ENCODE data around the gene NANS.

The NANS gene

DNA sequence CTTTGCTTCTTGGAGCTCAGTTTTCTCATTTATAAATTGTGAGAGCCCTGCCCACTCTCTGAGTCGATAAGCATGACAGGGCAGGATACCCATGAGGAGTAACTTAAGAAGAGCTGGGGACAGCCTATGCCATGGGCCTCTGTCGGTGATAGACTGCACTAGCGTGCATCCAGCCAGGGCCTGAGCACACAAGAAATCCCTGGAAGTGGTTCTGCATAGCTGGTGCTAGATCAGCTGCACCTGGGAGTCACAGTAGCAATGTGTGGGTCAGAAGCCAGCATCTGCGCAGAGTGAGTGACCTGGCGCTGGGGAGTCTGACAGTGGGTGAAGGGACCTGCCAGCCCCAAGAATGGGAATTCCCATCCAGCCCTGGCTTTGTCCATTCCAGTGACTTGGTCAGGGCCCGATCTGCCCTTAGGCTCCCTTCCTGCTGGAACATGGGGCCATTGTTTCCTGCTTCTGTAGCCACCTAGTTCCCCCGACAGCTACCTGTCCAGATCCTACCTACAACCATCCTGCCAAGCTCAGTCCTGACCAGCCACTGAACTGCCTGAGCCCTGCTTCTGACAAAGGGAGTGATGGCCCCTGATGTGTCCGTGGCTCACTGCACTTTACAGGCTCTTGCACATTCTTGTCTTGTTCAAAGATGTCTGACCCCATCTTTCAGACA lies 35.9 kb upstream of the NANS start:
- Histone ChIP-seq H3K4me1 (ENCODE audit: control insufficient read depth, insufficient read depth, low read length) (no peaks in the 10 kb centered on the region), H3K27ac (ENCODE audit: low read depth, low read length) (no peak overlapping the region)

DNA sequence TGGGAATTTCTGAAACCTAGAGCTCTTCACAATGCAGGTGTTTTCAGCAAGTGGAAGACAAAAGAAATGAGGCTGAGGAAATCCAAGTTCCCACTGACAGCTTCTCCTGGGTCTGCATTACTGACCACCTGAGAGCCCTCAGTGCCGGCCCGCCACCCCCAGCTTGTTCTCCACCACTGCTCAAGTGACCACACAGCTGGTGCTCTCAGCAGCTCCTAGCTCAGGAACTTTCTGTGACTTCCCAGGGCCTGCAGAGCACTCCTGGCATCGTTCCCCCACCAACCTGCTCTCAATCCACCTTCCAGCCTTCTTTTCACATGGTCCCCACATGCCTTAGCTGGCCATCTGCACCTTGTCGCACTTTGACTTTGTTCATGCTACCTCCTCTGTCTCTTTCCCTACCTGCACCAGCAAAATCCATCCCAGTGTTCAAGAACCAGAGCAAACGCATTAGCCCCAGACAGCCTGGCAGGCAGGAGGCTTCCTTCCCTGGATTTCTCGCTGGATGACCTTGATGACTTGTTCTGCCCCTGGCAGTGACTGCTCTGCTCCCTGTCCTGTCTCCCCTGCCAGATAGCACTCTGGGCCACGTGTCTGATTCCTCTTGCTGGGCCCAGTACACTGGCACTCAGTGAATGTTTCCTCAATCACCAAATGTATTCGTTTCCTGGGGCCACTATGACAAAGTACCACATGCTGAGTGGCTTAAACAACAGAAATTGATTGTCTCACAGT lies 35.1 kb upstream of the NANS start:
- Histone ChIP-seq H3K27me3 (ENCODE audit: control insufficient read depth, insufficient read depth, low read length) (no peaks in the 10 kb centered on the region), H3K4me3 (ENCODE audit: low read length) (no peak overlapping the region), H3K27ac (ENCODE audit: low read depth, low read length) (no peak overlapping the region), H3K4me1 (ENCODE audit: control insufficient read depth, insufficient read depth, low read length) (no peaks in the 10 kb centered on the region), H3K36me3 (ENCODE audit: control insufficient read depth, insufficient read depth, low read length) (peaks cover 5% of the 10 kb centered on the region), H3K9ac (ENCODE audit: low read length) (no peak overlapping the region)

More for the DNA sequence above, 35.9 kb upstream of the NANS start:
- Histone ChIP-seq H3K4me3 (ENCODE audit: low read length) (no peak overlapping the region), H3K27me3 (ENCODE audit: control insufficient read depth, insufficient read depth, low read length) (no peaks in the 10 kb centered on the region), H3K9ac (ENCODE audit: low read length) (no peak overlapping the region), H3K36me3 (ENCODE audit: control insufficient read depth, insufficient read depth, low read length) (peaks cover 11% of the 10 kb centered on the region)

DNA sequence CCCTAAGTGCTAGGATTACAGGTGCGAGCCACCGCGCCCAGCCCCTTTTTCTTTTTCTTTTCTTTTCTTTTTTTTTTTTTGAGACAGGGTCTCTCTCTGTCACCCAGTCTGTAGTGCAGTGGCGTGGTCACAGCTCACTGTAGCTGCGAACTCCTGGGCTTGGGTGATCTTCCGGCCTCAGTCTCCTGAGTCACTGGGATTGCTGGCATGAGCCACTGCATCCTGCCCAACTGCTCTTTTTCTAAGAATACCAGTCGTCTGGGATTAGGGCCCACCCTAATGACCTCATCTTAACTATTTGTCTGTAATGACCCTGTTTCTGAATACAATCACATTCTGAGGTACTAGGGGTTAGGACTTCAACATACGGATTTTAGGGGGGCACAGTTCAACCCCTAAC lies 34.1 kb upstream of the NANS start:
- Histone ChIP-seq H3K4me3 (ENCODE audit: low read length) (no peak overlapping the region), H3K9ac (ENCODE audit: low read length) (no peak overlapping the region), H3K27me3 (ENCODE audit: control insufficient read depth, insufficient read depth, low read length) (no peaks in the 10 kb centered on the region), H3K27ac (ENCODE audit: low read depth, low read length) (no peak overlapping the region), H3K4me1 (ENCODE audit: control insufficient read depth, insufficient read depth, low read length) (no peaks in the 10 kb centered on the region), H3K36me3 (ENCODE audit: control insufficient read depth, insufficient read depth, low read length) (peaks cover 5% of the 10 kb centered on the region)

DNA sequence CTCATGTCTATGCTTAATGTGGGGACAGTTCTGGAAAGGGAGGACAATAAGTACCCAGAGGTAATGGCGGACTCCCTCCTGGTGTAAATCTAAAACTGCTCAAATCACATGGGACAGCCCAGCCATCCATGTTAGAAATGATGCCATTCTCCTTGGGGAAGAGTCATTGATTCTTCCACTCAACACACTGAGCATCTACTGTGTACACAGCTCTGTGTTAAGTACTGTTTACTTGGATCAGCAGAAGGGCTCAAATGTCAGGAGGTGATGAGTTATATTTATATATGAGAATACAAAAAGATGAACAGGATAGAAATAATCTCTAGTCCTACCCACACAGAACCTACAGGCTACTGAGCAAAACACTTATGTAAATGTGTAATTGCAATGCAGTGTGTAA lies 31.8 kb upstream of the NANS start:
- Histone ChIP-seq H3K27ac (ENCODE audit: low read depth, low read length) (no peak overlapping the region), H3K4me1 (ENCODE audit: control insufficient read depth, insufficient read depth, low read length) (no peaks in the 10 kb centered on the region), H3K27me3 (ENCODE audit: control insufficient read depth, insufficient read depth, low read length) (no peaks in the 10 kb centered on the region), H3K36me3 (ENCODE audit: control insufficient read depth, insufficient read depth, low read length) (no peaks in the 10 kb centered on the region), H3K9ac (ENCODE audit: low read length) (no peak overlapping the region), H3K4me3 (ENCODE audit: low read length) (no peak overlapping the region)

DNA sequence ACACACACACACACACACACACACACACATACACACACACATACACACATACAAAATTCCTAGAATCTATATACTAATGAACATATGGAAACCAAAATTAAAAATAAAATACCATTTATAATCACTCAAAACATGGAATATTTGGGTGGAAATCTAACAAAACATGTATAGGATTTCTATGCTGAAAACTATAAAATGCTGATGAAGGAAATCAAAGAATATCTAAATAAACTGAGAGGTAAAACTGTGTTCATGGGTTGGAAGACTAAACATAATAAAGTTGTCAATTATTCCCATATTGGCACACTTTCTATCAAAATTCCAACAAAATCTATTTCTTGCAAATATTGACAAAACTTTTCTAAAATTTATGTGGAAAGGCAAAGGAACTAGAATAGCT lies 25.4 kb upstream of the NANS start:
- Histone ChIP-seq H3K4me3 (ENCODE audit: low read length) (no peak overlapping the region), H3K36me3 (ENCODE audit: control insufficient read depth, insufficient read depth, low read length) (no peaks in the 10 kb centered on the region), H3K27ac (ENCODE audit: low read depth, low read length) (no peak overlapping the region), H3K27me3 (ENCODE audit: control insufficient read depth, insufficient read depth, low read length) (no peaks in the 10 kb centered on the region), H3K4me1 (ENCODE audit: control insufficient read depth, insufficient read depth, low read length) (no peaks in the 10 kb centered on the region), H3K9ac (ENCODE audit: low read length) (no peak overlapping the region)

DNA sequence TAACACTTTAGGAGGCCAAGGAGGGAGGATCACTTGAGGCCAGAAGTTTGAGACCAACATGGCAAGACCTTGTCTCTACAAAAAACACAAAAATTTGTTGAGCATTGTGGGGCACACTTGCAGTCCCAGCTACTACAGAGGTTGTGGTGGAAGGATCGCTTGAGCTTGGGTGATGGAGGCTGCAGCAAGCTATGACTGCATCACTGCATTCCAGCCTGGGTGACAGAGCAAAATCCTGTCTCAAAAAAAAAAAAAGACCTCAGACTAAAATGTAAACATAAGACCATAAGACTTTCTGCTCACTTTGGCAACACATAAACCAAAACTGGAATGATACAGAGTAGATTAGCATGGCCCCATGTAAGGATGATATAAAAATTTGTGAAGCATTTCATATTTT lies 24.6 kb upstream of the NANS start:
- Histone ChIP-seq H3K4me3 (ENCODE audit: low read length) (no peak overlapping the region), H3K9ac (ENCODE audit: low read length) (no peak overlapping the region), H3K36me3 (ENCODE audit: control insufficient read depth, insufficient read depth, low read length) (no peaks in the 10 kb centered on the region), H3K27ac (ENCODE audit: low read depth, low read length) (no peak overlapping the region), H3K4me1 (ENCODE audit: control insufficient read depth, insufficient read depth, low read length) (no peaks in the 10 kb centered on the region), H3K27me3 (ENCODE audit: control insufficient read depth, insufficient read depth, low read length) (no peaks in the 10 kb centered on the region)

DNA sequence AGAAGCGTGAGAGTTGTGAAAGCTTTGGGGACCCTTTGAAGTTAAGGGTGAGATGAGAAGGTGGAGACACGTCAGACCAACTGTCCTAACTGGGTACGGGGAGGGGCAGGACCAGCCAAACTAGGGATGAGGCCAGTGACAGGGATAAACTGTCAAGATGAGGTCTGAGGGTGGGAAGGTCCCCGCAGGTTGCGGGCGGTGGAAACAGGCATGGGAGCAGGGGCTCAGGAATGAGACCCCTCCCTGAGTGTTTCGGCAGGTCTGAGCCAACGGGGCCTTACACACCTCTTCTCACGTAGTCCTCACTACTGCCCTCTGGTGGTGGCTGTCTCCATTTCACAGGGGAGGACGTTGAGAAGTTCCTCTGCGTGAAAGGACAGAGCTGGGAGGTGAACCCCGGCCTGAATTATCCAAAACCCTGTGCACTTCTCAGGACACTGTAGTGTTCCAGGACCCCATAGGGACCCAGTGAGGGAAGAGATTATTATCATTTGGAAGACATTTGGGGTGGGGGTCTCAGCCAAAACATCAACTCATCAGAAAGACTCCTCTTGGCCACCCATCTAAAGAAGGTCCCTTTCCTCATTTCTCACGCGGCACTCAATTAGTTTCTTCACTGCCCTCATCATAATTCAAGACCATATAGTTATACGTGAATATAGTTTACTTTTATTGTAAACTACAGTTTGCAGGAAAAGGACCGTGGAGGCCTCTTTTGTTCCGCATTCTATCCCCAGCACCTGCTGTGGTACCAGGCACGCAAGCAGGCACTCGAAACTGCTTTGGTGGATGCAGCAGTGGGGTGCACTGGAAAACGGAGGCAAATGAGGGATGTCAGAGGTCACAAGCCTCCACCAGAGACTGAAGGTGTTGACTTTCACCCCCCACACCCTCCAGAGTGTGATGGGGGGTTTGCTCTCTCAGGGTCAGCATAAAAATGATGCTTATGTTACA lies 21.7 kb upstream of the NANS start:
- no peaks in the 10 kb centered on the region for H3K27me3 ChIP-seq (ENCODE audit: control insufficient read depth, insufficient read depth, low read length)
- no peak overlapping the region for H3K27ac ChIP-seq (ENCODE audit: low read depth, low read length)
- no peak overlapping the region for H3K9ac ChIP-seq (ENCODE audit: low read length)
- peak overlapping the region; percentile 40 for H3K4me3 ChIP-seq (ENCODE audit: low read length)
- H3K4me1 ChIP-seq (ENCODE audit: control insufficient read depth, insufficient read depth, low read length), result no peaks in the 10 kb centered on the region
- H3K36me3 ChIP-seq (ENCODE audit: control insufficient read depth, insufficient read depth, low read length), result no peaks in the 10 kb centered on the region

DNA sequence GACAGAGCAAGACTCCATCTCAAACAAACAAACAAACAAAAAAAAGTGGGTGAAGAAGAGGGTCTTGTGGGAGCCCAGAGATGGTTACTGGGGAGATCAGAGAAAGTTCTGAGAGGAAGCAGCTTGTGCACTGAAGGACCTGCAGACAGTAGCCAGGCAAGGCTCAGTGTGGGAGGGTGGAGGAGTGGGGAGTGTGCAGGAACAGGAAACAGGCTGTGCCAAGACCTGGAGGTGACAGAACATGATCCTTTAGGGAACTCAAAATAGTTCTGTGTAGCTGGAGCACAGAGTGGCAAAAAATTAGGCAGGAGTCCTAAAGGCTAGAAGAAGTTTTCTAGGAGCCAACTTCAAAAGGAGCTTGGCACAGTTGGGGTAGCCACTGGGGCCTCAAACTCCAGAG lies 19.2 kb upstream of the NANS start:
- no peak overlapping the region for H3K9ac ChIP-seq (ENCODE audit: low read length)
- no peaks in the 10 kb centered on the region for H3K36me3 ChIP-seq (ENCODE audit: control insufficient read depth, insufficient read depth, low read length)
- no peak overlapping the region for H3K27ac ChIP-seq (ENCODE audit: low read depth, low read length)
- no peak overlapping the region for H3K4me3 ChIP-seq (ENCODE audit: low read length)
- H3K27me3 ChIP-seq (ENCODE audit: control insufficient read depth, insufficient read depth, low read length), result no peaks in the 10 kb centered on the region
- no peaks in the 10 kb centered on the region for H3K4me1 ChIP-seq (ENCODE audit: control insufficient read depth, insufficient read depth, low read length)

DNA sequence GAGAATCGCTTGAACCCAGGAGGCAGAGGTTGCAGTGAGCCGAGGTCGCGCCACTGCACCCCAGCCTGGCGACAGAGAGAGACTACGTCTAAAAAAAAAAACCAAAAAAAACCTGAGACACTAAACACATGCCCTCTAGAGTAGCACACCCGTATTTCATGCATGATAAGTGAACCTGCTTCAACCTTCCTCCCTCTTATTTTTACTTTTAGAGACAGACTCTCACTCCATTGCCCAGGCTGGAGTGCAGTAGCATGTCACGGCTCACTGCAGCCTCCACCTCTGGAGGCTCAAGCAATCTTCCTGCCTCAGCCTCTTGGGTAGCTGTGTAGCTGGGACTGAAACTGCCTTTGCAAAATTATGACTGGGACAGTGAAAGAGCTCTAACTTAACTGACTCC lies 17.6 kb upstream of the NANS start:
- H3K4me3 ChIP-seq (ENCODE audit: low read length), result no peak overlapping the region
- H3K9ac ChIP-seq (ENCODE audit: low read length), result no peak overlapping the region
- no peaks in the 10 kb centered on the region for H3K27me3 ChIP-seq (ENCODE audit: control insufficient read depth, insufficient read depth, low read length)
- no peaks in the 10 kb centered on the region for H3K4me1 ChIP-seq (ENCODE audit: control insufficient read depth, insufficient read depth, low read length)
- H3K27ac ChIP-seq (ENCODE audit: low read depth, low read length), result no peak overlapping the region
- H3K36me3 ChIP-seq (ENCODE audit: control insufficient read depth, insufficient read depth, low read length), result no peaks in the 10 kb centered on the region

DNA sequence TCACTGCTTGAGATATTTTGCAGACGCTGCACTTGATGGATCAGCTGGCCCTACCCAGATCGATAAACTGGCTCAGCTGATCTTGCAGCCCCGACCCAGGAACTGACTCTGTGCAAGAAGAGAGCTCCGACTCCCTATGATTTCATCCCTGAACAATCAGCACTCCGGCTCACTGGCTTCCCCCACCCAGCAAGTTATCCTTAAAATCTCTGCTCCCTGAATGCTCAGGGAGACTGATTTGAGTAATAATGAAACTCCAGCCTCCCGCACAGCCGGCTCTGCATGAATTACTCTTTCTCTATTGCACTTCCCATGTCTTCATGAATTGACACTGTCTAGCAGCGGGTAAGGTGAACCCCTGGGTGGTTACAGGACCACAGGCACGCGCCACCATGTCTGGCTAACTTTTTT lies 16.9 kb upstream of the NANS start:
- Histone ChIP-seq H3K4me3 (ENCODE audit: low read length) (no peak overlapping the region), H3K27ac (ENCODE audit: low read depth, low read length) (no peak overlapping the region), H3K36me3 (ENCODE audit: control insufficient read depth, insufficient read depth, low read length) (no peaks in the 10 kb centered on the region), H3K27me3 (ENCODE audit: control insufficient read depth, insufficient read depth, low read length) (no peaks in the 10 kb centered on the region), H3K4me1 (ENCODE audit: control insufficient read depth, insufficient read depth, low read length) (no peaks in the 10 kb centered on the region), H3K9ac (ENCODE audit: low read length) (no peak overlapping the region)

DNA sequence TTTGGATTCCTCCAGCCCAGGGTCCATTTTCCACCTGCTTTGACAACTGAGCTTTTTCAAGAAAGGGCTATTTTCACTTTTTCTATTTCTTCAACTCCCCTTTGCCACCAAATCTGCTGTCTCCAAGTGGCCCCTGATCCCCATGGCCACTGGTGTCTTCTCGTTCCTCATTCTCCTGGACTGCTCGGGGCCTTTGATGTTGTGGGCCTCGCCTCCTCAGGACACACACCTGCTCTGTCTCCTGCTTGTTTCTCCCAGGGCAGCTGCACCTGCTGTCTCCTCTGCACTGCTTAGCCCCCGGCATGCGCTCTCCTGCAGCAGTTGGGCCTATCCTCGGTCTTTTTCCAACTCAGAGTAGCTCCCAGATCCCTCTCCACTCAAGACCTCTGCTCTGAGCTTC lies 16.3 kb upstream of the NANS start:
- H3K27me3 ChIP-seq (ENCODE audit: control insufficient read depth, insufficient read depth, low read length), result no peaks in the 10 kb centered on the region

DNA sequence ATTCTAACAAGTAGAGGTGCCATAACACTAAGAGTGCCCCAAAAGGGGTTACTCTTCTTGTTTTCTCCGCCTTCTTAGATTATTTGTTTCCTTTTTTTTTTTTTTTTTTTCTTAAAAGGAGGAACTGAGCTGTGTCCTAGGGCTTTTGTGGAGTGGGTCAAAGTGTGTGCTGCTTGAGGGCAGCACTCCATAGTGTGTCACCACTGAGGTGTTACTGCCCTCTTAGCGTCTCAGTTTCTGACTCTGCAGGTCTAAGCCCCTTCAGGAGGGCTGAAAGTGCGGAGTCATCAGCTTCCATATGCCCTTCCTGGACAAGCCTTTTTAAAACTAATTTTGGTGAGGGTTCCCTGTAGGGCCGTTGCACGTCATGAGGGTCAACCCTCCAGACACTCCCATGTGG lies 12.6 kb upstream of the NANS start:
- Histone ChIP-seq H3K4me1 (ENCODE audit: control insufficient read depth, insufficient read depth, low read length) (no peaks in the 10 kb centered on the region), H3K36me3 (ENCODE audit: control insufficient read depth, insufficient read depth, low read length) (no peaks in the 10 kb centered on the region), H3K9ac (ENCODE audit: low read length) (no peak overlapping the region), H3K4me3 (ENCODE audit: low read length) (no peak overlapping the region), H3K27me3 (ENCODE audit: control insufficient read depth, insufficient read depth, low read length) (no peaks in the 10 kb centered on the region), H3K27ac (ENCODE audit: low read depth, low read length) (no peak overlapping the region)

More for the DNA sequence above, 16.3 kb upstream of the NANS start:
- H3K4me1 ChIP-seq (ENCODE audit: control insufficient read depth, insufficient read depth, low read length), result no peaks in the 10 kb centered on the region
- H3K4me3 ChIP-seq (ENCODE audit: low read length), result no peak overlapping the region
- H3K36me3 ChIP-seq (ENCODE audit: control insufficient read depth, insufficient read depth, low read length), result no peaks in the 10 kb centered on the region
- no peak overlapping the region for H3K27ac ChIP-seq (ENCODE audit: low read depth, low read length)
- H3K9ac ChIP-seq (ENCODE audit: low read length), result no peak overlapping the region
